ENCODE data around the gene ATP1A3. TPM values are rescaled to one million over a fixed set of nuclear protein-coding genes. Genes with fewer than 3 reads are reported as not detected.

The ATP1A3 gene
- total RNA-seq, 1 experiment from 2014 or later, result 8.5 TPM

GRCh38 chr19:41922585-41922984 is 71.4 kb downstream of the ATP1A3 start:
- peaks cover 4% of the 10 kb centered on the region for H3K4me1 ChIP-seq (ENCODE audit: insufficient read depth, low read length, poor library complexity, severe bottlenecking)
- H3K27me3 ChIP-seq (replicated peaks; ENCODE audit: insufficient read depth, low read depth, low read length, poor library complexity), result no peaks in the 10 kb centered on the region
- POLR2A ChIA-PET (ENCODE audit: low non-redundant PET), result no interaction called here
- no peak for TF ChIP-seq EZH2 (IDR thresholded peaks at IDR 0.05; ENCODE audit: borderline replicate concordance, low read depth, low read length, poor library complexity, severe bottlenecking)
- TF ChIP-seq, protein P1, sequence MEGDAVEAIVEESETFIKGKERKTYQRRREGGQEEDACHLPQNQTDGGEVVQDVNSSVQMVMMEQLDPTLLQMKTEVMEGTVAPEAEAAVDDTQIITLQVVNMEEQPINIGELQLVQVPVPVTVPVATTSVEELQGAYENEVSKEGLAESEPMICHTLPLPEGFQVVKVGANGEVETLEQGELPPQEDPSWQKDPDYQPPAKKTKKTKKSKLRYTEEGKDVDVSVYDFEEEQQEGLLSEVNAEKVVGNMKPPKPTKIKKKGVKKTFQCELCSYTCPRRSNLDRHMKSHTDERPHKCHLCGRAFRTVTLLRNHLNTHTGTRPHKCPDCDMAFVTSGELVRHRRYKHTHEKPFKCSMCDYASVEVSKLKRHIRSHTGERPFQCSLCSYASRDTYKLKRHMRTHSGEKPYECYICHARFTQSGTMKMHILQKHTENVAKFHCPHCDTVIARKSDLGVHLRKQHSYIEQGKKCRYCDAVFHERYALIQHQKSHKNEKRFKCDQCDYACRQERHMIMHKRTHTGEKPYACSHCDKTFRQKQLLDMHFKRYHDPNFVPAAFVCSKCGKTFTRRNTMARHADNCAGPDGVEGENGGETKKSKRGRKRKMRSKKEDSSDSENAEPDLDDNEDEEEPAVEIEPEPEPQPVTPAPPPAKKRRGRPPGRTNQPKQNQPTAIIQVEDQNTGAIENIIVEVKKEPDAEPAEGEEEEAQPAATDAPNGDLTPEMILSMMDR (conservative IDR thresholded peaks at IDR 0.05; ENCODE audit: low read depth, low read length), result no peak
- H3K27ac ChIP-seq (ENCODE audit: low read depth, low read length, poor library complexity, severe bottlenecking), result no peak overlapping the region
- H3K9me3 ChIP-seq (ENCODE audit: low read depth, low read length, poor library complexity, severe bottlenecking), result no peaks in the 10 kb centered on the region
- no peaks in the 10 kb centered on the region for H3K36me3 ChIP-seq (ENCODE audit: insufficient read depth, low read length, poor library complexity, severe bottlenecking)
- H3K4me3 ChIP-seq (ENCODE audit: low read depth, low read length, poor library complexity, severe bottlenecking), result no peak overlapping the region
- DNase-seq (ENCODE audit: low spot score), result no peak
- BruUV-seq (replicated peaks), result no TSS peak
- CTCF ChIA-PET, result no interaction called here
- intact Hi-C loops (cut with micrococcal nuclease; ENCODE audit: unreplicated experiment), result no loop called here

- H3K9me3 ChIP-seq (ENCODE audit: low read depth, low read length, poor library complexity, severe bottlenecking), result no peaks in the 10 kb centered on the region
- ChIA-PET POLR2A (ENCODE audit: low non-redundant PET) (no interaction called here), CTCF (no interaction called here)
- intact Hi-C loops (cut with micrococcal nuclease; ENCODE audit: unreplicated experiment), result no loop called here
- TF ChIP-seq, protein P1 (conservative IDR thresholded peaks at IDR 0.05; ENCODE audit: low read depth, low read length), result no peak
- TF ChIP-seq EZH2 (IDR thresholded peaks at IDR 0.05; ENCODE audit: borderline replicate concordance, low read depth, low read length, poor library complexity, severe bottlenecking), result no peak
- H3K27ac ChIP-seq (ENCODE audit: low read depth, low read length, poor library complexity, severe bottlenecking), result no peak overlapping the region
- DNase-seq (ENCODE audit: low spot score), result no peak
- H3K4me1 ChIP-seq (ENCODE audit: insufficient read depth, low read length, poor library complexity, severe bottlenecking), result peaks cover 4% of the 10 kb centered on the region
- H3K36me3 ChIP-seq (ENCODE audit: insufficient read depth, low read length, poor library complexity, severe bottlenecking), result no peaks in the 10 kb centered on the region
- H3K27me3 ChIP-seq (replicated peaks; ENCODE audit: insufficient read depth, low read depth, low read length, poor library complexity), result no peaks in the 10 kb centered on the region
- no TSS peak for BruUV-seq (replicated peaks)
- no peak overlapping the region for H3K4me3 ChIP-seq (ENCODE audit: low read depth, low read length, poor library complexity, severe bottlenecking)
Observed at GRCh38 chr19:41921577-41922576, 72.2 kb downstream of the ATP1A3 start.

DNA sequence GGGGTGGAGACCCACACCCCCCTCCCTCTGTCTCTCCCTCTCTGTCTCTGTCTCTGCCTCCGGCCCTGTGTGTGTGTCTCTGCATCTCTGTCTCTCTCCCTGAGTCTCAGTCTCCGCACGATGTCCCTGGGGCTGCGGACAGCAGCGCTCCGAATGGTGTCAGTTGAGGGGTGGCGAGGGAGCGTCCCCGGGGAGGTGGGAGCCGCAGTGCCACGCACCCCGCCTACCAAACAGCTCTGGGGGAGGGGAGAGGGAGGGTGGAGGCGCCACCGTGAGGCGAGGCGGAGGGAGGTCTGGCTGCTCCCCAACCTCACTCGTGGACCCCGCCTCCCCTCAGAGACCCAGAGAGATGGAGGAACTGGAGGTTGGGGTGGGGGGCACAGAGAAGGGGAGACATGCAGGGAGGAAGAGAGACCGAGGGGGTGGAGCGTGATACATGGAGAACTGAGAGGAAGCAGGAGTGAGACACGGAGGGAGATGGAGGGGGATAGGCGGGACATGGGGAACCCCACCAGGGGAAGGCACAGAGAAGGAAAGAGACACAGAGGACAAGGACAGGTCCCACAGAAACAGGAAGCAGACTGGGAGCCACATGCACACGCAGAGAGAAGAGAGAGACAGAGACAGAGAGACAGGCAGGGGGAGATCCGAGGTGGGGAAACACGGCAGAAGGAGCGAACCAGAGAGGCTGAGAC is 73.0 kb downstream of the ATP1A3 start:
- intact Hi-C loops (cut with micrococcal nuclease; ENCODE audit: unreplicated experiment), result no loop called here
- Histone ChIP-seq H3K9me3 (ENCODE audit: low read depth, low read length, poor library complexity, severe bottlenecking) (no peaks in the 10 kb centered on the region), H3K4me3 (ENCODE audit: low read depth, low read length, poor library complexity, severe bottlenecking) (no peak overlapping the region), H3K4me1 (ENCODE audit: insufficient read depth, low read length, poor library complexity, severe bottlenecking) (peaks cover 4% of the 10 kb centered on the region), H3K27ac (ENCODE audit: low read depth, low read length, poor library complexity, severe bottlenecking) (no peak overlapping the region), H3K27me3 (replicated peaks; ENCODE audit: insufficient read depth, low read depth, low read length, poor library complexity) (peaks cover 7% of the 10 kb centered on the region), H3K36me3 (ENCODE audit: insufficient read depth, low read length, poor library complexity, severe bottlenecking) (no peaks in the 10 kb centered on the region)
- no peak for DNase-seq (ENCODE audit: low spot score)
- TF ChIP-seq, protein P1 (conservative IDR thresholded peaks at IDR 0.05; ENCODE audit: low read depth, low read length), result 0 out of 2 replicates have a peak, but pooled peaks have one; percentile 20
- no peak for TF ChIP-seq EZH2 (IDR thresholded peaks at IDR 0.05; ENCODE audit: borderline replicate concordance, low read depth, low read length, poor library complexity, severe bottlenecking)
- ChIA-PET CTCF (no interaction called here), POLR2A (ENCODE audit: low non-redundant PET) (no interaction called here)
- BruUV-seq (replicated peaks), result no TSS peak
